GM18951 (cell line): Measurements from ENCODE around the gene SRGAP3.

Experiments used
- POLR2A ChIP-seq: IDR thresholded peaks from 4 replicates; pipeline ENCODE4 v1.6.1; 2011; ENCODE audit warnings: mild to moderate bottlenecking; ENCODE audit not compliant: insufficient read length, insufficient read depth; ENCODE audit errors: extremely low read depth
- in situ Hi-C: fragments of 300-500 bp; cut with MboI; formaldehyde crosslinking; loops from one replicate; pipeline ENCODE4 v1.12.0; 2022; ENCODE audit warnings: low sequenced_read_pairs, mixed read lengths, inconsistent platforms; ENCODE audit not compliant: unreplicated experiment

SRGAP3 gene

DNA sequence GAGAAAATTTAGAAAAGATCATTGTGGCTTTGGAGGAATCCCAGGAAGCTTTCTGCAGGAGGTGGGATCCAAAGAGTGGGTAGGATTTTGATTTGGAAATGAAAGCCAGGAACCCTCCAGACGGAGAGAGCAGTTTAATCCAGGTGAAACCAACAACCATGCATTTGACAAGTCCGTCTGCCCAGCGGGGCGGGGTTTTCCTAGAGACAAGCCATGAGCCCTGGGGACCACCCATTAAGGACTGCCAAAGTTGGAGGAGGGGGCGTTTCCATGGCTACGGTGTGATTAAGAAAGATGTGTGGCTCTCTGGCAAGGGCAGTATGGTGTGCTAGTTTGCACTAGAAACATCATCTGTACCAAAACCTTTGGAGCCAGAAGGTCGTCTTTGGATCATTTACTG lies 53.4 kb downstream of the SRGAP3 start:
- no peak for TF ChIP-seq POLR2A
- in situ Hi-C loops: no loop called here

DNA sequence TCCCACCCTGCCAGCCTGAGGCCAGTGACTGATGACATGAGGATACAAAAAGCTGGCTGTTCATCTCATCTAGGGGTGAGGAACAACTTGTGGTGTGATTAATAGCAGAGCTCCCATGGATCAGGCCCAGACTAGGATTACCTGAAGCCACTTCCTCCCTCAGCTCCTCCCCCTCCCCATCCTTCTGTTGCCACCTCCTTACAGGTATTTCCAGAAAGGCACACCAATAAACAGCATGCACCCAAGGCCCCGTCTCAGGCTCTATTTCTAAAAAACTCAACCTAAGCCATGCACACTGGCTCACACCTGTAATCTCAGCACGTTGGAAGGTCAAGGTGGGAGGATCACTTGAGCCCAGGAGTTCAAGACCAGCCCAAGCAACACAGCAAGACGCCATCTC lies 54.1 kb downstream of the SRGAP3 start:
- in situ Hi-C loops: no loop called here
- TF ChIP-seq POLR2A: no peak

DNA sequence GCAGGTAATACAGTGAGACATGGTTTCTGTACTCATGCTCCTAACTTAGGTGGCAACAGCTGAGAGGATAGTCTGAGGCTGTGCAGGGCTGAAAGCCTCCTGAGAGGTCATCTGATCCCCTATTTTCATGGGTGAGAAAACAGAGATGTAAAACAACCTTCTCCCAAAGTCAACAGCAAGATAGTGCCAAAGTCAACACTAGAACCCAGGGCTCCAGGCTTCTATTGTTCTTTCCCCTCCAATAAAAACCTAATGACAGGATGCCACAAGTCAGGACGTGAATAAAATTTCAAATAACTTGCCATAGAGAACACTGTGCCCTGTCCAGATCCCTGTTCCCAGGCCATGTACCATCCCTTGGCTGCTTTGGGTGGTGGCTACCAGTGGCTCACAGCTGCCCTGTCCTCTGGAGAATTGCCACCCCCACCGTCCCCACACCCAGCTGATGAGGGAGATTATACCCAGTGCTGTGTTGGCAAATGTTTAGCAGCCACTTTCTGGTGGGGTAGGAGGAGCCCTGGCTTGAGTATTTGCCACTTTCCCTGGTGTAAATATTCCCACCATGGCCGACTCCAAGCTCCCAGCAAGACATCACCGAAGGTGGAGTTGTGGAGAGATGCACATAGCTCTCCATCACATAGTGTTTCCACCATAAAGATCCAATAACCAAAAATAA lies 54.8 kb downstream of the SRGAP3 start:
- TF ChIP-seq POLR2A: no peak
- in situ Hi-C loops: no loop called here

DNA sequence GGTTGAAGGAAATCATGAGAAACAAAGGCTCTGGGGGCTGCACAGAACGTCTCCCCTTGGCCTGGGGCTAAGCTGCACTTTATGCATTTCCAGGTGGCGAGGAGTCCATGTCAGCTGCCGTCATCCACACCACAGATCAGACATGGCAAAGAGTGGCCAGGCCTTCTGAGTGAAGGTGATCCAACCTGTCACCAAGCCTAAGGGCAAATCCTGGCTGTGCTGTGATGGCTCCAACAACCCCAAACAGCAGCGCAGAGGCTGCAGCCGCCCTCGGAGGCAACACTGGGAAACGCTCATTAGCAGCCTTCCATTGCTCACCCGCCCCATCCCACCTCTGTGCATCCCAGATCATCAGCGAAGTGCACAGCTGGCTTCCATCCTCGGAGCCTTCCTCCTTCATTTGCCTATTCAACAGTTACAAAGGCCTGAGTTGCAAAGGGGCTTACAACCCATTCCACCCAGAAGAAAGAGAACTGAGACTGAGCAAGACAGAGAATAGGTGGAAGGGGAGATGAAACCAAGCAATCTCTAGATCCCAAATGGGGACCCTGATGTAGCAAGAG lies 55.7 kb downstream of the SRGAP3 start:
- in situ Hi-C loops: no loop called here
- TF ChIP-seq POLR2A: no peak

DNA sequence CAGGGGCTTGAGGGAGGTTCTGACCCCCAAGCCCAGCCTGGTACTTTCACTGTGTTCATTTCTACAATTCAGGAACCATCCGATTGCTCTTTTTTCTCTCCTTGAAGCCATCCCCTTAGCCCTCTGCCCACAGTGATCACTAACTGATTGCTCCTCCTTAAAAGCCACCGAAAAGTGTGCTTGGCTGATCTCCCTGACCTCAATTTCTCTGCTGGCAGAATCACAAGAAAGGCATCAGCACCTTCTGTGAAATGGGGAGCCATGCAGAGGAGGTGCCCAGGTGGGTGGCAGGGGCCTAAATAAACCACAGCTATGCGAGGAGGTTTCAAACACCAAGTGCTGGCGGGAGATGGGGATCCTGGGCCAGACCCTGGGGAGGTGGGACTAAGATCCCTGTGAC lies 56.2 kb downstream of the SRGAP3 start:
- in situ Hi-C loops: no loop called here
- TF ChIP-seq POLR2A: no peak

DNA sequence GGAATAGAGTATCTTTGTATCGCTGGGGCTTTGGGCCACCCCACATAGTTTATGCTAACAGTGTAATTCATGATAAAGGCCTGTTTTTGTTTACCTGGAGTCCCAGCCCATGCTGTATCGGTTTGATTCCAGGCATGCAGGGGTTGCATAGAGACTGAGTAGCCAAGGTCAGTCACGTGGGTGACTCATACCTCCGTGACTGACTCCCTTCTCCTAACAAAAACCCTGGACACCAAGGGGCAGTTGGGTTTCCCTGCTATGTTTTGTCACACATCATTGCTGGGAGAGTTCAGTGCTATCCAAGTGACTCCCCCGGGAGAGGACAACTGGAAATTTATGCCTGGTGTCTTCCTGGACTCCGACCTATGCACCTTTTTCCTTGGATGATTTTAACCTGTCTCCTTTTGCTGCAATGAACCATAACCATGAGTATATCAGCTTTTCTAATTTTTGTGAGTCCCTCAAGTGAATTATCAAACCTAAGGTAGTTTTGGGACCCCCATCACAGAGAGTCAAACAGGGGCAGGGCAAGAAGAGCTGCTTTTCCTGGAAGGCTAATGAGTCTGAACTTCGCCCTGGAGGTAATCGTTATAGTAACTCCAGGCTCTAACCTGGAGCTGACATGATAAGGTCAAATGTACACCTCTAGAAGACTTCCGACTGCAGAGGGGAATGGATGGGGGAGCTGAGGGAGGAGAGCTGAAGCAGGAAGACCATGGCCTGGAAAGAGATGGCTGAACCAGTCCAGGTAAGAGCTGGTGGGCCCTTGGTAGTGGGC lies 57.0 kb downstream of the SRGAP3 start:
- no peak for TF ChIP-seq POLR2A

DNA sequence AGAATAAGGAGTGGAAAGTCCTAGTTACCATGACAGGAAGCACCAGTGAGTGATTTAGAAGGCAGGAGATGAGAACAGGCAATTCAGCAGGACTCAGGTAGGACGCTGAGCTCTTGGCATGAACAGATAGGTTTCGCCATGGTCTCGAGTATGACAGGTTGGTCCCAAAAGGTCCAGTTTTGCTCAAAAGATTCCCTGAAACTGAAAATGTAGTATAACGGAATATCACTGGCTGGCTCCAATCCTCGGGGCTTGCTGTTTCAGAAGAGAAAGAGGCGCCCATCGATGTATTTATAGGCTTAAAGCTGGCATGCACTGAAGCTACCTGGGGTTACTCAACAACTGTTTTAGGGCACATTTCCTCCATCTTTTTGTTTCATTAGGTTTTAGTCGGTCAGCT lies 59.2 kb downstream of the SRGAP3 start:
- TF ChIP-seq POLR2A: no peak
- in situ Hi-C loops: no loop called here

More for the DNA sequence above, 57.0 kb downstream of the SRGAP3 start:
- in situ Hi-C loops: no loop called here

DNA sequence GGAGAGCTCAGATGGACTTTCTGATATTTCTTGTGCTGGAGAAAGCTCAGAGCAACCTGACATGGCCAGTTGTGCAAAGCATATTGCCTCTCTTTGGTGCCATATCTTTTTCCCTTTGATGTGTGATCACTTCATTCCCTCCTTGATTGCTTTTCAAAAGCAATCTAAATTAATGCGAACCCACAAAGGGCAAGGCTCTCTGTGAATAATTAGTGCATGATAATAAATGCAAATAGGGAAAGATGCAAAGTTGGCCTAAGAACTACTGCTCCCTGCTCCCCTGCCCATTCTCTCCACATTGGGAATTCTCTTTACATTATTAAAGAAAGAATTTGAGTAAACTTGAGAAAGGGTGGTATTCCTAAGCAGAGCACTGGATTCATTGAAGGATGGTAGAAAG lies 60.9 kb downstream of the SRGAP3 start:
- in situ Hi-C loops: no loop called here
- no peak for TF ChIP-seq POLR2A

DNA sequence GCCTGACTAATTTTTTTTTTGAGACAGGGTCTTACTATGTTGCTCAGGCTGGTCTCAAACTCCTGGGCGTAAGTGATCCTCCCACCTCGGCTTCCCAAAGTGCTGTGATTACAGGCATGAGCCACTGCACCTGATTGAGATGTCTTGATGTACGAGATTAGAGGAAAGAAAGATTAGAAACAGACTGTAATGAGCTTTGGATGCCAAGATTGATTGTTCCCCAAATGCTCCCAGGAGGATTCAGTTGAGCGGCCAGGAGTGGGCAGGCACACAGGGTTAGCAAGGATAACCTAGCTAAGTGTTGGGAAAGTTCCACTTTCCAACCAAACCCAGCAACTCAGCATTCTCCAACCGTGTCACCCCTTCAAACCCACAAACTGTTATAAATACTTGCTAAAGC lies 63.7 kb downstream of the SRGAP3 start:
- in situ Hi-C loops: no loop called here
- no peak for TF ChIP-seq POLR2A

DNA sequence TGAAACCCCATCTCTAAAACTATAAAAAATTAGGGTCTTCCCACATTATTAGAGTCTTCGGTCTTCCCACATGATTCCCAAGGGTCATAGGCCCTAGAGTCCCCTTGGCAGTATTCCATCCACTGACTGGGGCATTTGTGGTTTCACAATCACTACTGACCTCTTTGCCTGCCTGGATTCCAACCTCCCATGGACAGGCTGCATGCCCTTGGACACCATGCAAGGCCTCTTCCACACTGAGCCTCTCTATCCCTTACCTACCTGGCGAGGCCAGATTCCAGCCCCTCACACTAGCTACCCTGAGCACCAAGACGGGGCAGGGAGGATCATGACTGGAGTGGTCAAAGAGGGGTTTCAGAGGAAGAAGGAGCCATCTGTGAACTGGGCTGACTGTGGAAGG lies 64.4 kb downstream of the SRGAP3 start:
- in situ Hi-C loops: no loop called here
- no peak for TF ChIP-seq POLR2A

DNA sequence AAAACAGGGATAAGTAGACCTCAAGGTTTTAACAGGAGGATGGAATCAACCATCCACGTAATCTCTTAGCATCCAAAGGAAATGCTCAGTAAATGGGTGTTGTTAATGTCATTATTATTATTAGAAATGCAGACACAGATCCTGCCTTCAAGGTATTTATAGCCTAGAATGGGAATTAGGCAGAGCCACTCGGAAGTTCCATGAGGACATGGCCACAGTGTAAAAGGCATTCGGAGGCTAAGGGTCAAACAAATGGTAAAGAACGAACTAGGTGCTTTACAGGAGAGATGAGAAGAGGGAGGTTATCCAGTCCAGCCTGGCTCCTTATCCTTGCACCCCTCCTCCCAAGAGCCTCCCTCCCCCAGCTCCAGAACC lies 65.0 kb downstream of the SRGAP3 start:
- TF ChIP-seq POLR2A: no peak
- in situ Hi-C loops: no loop called here

DNA sequence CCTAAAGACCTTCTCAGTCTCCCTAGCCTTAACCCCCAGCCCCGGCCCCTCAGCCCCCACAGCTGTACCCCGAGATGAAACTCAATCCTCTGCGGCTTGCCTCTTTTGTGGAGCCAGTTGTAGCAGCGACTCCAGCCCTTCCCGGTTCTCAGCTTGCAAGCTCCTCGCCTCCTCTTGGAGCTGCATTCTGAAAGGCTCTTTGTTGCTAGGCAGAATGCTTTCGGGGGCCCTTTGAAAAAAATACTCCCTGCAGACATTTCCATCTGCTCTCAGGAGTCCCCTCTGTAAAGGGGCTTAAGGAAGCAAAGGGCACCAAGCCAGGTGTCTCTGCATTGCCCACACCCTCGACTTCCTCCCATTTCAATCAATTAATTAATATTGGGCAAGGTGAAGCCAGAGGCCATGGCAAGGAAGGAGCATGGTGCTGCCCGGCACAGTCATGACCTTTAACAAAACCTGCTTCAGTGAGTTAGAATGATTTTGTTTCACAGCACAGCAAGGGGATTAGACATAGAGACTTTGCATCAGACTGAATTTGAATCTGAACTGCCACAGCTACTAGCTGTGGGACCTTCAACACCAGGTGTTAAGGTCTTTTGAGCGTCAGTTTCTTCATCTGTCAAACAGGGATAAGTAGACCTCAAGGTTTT lies 65.5 kb downstream of the SRGAP3 start:
- in situ Hi-C loops: no loop called here
- TF ChIP-seq POLR2A: no peak

DNA sequence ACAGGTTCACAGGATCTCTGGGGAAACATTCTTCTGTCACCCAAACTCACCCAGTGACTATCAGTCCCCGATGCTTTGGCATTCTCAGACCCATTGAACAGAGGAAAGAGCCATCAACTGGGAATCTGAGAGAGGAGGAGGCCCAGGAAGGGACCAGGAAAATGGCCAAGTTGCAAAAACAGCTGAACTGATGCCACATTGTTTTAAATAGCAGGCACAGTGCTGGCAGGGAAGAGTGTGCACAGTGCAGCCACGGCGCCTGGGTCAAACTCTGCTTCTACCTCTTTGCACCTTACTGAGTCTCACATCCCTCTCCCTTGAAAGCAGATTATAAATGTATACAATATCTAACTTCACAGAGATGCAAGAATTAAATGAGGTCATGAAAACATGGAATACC lies 66.4 kb downstream of the SRGAP3 start:
- in situ Hi-C loops: no loop called here
- TF ChIP-seq POLR2A: no peak

DNA sequence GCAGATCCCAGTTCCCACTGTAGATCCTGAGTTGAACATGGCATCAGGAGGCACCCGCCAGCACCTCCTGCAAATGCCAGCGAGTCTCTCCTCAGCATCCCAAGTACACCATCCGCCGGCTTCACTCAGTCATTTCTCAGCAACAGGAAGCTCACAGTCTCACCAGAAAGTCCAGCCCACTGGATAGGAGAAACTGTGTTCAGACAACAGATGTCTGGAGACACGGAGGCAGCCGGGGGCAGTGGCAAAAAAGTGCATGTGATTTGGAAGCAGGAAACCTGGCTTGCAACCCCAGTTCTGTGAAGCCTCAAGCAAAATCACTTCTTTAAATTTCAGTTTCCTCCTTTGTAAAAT lies 68.7 kb downstream of the SRGAP3 start:
- TF ChIP-seq POLR2A: no peak
- in situ Hi-C loops: no loop called here
